Panc1 (cell line): ENCODE results near the gene TRIP10. TPM values are rescaled to one million over a fixed set of nuclear protein-coding genes. Genes with fewer than 3 reads are reported as not detected.

ENCODE experiments used
- ATAC-seq: fragments of 200-7000 bp; cut with Tn5 transposase; 2 replicates; pipeline ENCODE4 v1.9.1; 2020; ENCODE audit warnings: mild to moderate bottlenecking, moderate library complexity
- BruUV-seq: library from RNA; stranded (reverse); fragments of 400-500 nt; replicated peaks from 2 replicates; lab custom pipeline; 2021; lab: Mats Ljungman, UMichigan
- CTCF ChIA-PET: fragments of 300-600 bp; sonication (Branson Sonifier 250); formaldehyde crosslinking; loops from one replicate; lab custom pipeline; 2022; ENCODE audit warnings: antibody characterized with exemption; lab: Charles Lee
- POLR2A ChIA-PET: fragments of 300-600 bp; sonication (Branson Sonifier 250); formaldehyde crosslinking; loops from one replicate; lab custom pipeline; 2022; ENCODE audit warnings: antibody characterized with exemption; lab: Charles Lee
- DNase-seq: peaks from one replicate; pipeline ENCODE4 v3.0.0-alpha.2; 2010; ENCODE audit warnings: low read depth, low spot score
- H3K27ac ChIP-seq: 2 replicates; pipeline ENCODE4 v1.5.1; 2011; ENCODE audit warnings: mild to moderate bottlenecking, low read length, inconsistent platforms
- H3K27me3 ChIP-seq: fragments of 200-500 bp; sonication (Bioruptor generic); 2 replicates; pipeline ENCODE4 v1.6.0; 2014; ENCODE audit warnings: low read length, inconsistent platforms; ENCODE audit not compliant: control insufficient read depth, insufficient read depth
- H3K36me3 ChIP-seq: fragments of 200-500 bp; sonication (Bioruptor generic); 2 replicates; pipeline ENCODE4 v1.5.1; 2014; ENCODE audit warnings: inconsistent platforms, mild to moderate bottlenecking, low read length, moderate library complexity; ENCODE audit not compliant: control insufficient read depth, insufficient read depth
- H3K4me1 ChIP-seq: 2 replicates; pipeline ENCODE4 v1.5.1; 2011; ENCODE audit warnings: inconsistent platforms, mild to moderate bottlenecking, low read length, moderate library complexity; ENCODE audit not compliant: control insufficient read depth, insufficient read depth
- H3K4me3 ChIP-seq, 2 experiments: 2 replicates each; pipeline ENCODE4 v1.5.1; 2011 to 2012; ENCODE audit warnings: low read depth in 2 of 2, low read length in 2 of 2, mild to moderate bottlenecking in 2 of 2, inconsistent platforms in 1 of 2, moderate library complexity in 1 of 2
- H3K9me3 ChIP-seq: fragments of 200-500 bp; sonication (Bioruptor generic); 2 replicates; pipeline ENCODE4 v1.5.1; 2014; ENCODE audit warnings: low read depth, mild to moderate bottlenecking, inconsistent platforms, low read length, moderate library complexity; ENCODE audit not compliant: control insufficient read depth, insufficient read depth
- POLR2AphosphoS5 ChIP-seq: IDR thresholded peaks from 2 replicates; pipeline ENCODE4 v1.6.1; 2012; ENCODE audit warnings: mild to moderate bottlenecking, low read depth, low read length, moderate library complexity
- REST ChIP-seq, 2 experiments: IDR thresholded peaks; 2 replicates each; pipeline ENCODE4 v1.6.1; 2011 to 2012; ENCODE audit warnings: low read depth in 2 of 2, control low read depth in 1 of 2, low read length in 1 of 2, mild to moderate bottlenecking in 1 of 2, moderate library complexity in 1 of 2; ENCODE audit not compliant: insufficient read depth in 1 of 2
- SIN3A ChIP-seq: IDR thresholded peaks from 2 replicates; pipeline ENCODE4 v1.6.1; 2012; ENCODE audit warnings: low read depth, mild to moderate bottlenecking, low read length, moderate library complexity, borderline replicate concordance; ENCODE audit not compliant: insufficient read depth
- TCF7L2 ChIP-seq: IDR thresholded peaks from 2 replicates; pipeline ENCODE4 v1.6.1; 2011; ENCODE audit warnings: mild to moderate bottlenecking, low read depth, low read length, inconsistent platforms
- in situ Hi-C: cut with HindIII; loops from 2 replicates; pipeline ENCODE4 v1.10.0; 2016; ENCODE audit warnings: low sequenced_read_pairs, low pct_unique_long_range_greater_than_20kb
- intact Hi-C: fragments of 100-400 bp; cut with micrococcal nuclease; formaldehyde crosslinking; loops from one replicate; pipeline ENCODE4 v1.10.0; 2022; ENCODE audit not compliant: unreplicated experiment
- total RNA-seq: library from RNA; stranded (reverse); gene quantifications from one replicate; pipeline ENCODE4 v1.2.1, GENCODE V29; 2021; ENCODE audit not compliant: unreplicated experiment
- TF ChIP-seq, protein P1 (sequence below): fragments of 450-650 bp; IDR thresholded peaks from 2 replicates; pipeline ENCODE4 v1.5.1; 2017; ENCODE audit warnings: mild to moderate bottlenecking

Gene TRIP10
- total RNA-seq, 1 experiment from 2014 or later: 115 TPM

DNA sequence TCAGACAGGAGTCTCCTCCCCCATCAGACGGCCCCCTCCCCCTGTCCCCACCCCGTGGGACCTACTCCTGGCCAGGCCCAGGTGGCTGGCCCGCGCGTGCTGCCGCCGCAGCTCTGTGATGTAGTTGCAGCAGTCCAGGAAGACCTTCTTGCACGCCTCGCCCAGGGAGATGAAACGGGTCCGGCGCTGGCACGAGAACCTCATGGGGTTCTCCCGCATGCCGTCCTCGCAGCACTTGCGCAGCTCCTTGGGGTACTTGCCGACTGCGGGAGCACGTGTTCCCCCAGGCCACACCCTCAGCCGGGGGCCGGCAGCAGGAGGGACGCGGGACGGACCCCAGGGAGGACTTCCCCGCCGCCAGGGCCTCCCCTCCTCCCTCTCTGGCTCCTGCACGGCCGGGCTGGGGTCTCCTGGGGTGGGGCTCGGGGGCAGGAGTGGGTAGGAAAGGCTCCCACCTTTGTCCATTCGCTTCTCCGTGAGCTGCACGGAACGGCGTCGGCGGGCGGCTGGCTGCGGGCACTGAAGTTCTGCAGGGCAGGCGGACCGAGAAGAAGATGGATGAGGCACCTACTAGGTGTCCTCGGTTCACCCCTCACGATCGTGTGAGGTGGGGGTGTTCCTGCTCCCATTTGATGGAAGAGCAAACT is 32.3 kb upstream of the TRIP10 start:
- BruUV-seq: no TSS peak
- CTCF ChIA-PET: no interaction called here
- Histone ChIP-seq H3K27ac (no peak overlapping the region), H3K4me3 (no peak overlapping the region), H3K36me3 (no peaks in the 10 kb centered on the region), H3K9me3 (no peaks in the 10 kb centered on the region), H3K27me3 (no peaks in the 10 kb centered on the region), H3K4me1 (no peaks in the 10 kb centered on the region)
- in situ Hi-C loops (no loop called here), intact Hi-C loops (no loop called here)
- POLR2A ChIA-PET: no interaction called here
- DNase-seq: no peak
- ATAC-seq: no peak
- TF ChIP-seq, protein P1, sequence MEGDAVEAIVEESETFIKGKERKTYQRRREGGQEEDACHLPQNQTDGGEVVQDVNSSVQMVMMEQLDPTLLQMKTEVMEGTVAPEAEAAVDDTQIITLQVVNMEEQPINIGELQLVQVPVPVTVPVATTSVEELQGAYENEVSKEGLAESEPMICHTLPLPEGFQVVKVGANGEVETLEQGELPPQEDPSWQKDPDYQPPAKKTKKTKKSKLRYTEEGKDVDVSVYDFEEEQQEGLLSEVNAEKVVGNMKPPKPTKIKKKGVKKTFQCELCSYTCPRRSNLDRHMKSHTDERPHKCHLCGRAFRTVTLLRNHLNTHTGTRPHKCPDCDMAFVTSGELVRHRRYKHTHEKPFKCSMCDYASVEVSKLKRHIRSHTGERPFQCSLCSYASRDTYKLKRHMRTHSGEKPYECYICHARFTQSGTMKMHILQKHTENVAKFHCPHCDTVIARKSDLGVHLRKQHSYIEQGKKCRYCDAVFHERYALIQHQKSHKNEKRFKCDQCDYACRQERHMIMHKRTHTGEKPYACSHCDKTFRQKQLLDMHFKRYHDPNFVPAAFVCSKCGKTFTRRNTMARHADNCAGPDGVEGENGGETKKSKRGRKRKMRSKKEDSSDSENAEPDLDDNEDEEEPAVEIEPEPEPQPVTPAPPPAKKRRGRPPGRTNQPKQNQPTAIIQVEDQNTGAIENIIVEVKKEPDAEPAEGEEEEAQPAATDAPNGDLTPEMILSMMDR: no peak
- TF ChIP-seq POLR2AphosphoS5 (no peak), SIN3A (no peak), REST (IDR thresholded peaks at IDR 0.05; ENCODE audit: insufficient read depth in 1 of 2, low read depth in 2 of 2, low read length in 1 of 2) (no peak), TCF7L2 (no peak)

DNA sequence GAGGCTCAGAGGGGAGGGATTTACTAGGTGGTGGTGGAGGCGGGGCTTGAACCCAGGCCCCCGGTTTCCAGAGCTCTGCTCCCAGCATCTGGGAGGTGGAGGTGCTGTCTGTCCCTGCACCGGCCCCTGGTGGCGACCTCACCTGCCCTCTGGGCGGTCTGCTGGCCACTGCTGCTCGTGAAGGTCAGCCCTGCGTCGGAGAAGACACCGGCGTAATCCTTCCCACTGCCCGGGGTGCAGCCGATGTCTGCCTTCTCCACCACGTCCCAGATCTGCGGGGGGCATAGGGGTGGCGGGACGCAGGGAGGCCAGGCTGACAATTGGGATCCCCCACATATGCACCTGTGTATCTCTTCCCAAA is 31.8 kb upstream of the TRIP10 start:
- CTCF ChIA-PET: no interaction called here
- Histone ChIP-seq H3K27me3 (no peaks in the 10 kb centered on the region), H3K4me3 (no peak overlapping the region), H3K36me3 (no peaks in the 10 kb centered on the region), H3K9me3 (no peaks in the 10 kb centered on the region), H3K4me1 (no peaks in the 10 kb centered on the region), H3K27ac (no peak overlapping the region)
- no TSS peak for BruUV-seq
- in situ Hi-C loops (no loop called here), intact Hi-C loops (no loop called here)
- TF ChIP-seq SIN3A (no peak), TCF7L2 (no peak), REST (IDR thresholded peaks at IDR 0.05; ENCODE audit: insufficient read depth in 1 of 2, low read depth in 2 of 2, low read length in 1 of 2) (no peak), POLR2AphosphoS5 (no peak)
- TF ChIP-seq, protein P1: no peak
- ATAC-seq (no peak), DNase-seq (no peak)
- POLR2A ChIA-PET: no interaction called here
